Endometrial microvascular endothelial cells (primary cell): ENCODE data around the gene TRIO. TPM values are rescaled to one million over a fixed set of nuclear protein-coding genes. Genes with fewer than 3 reads are reported as not detected.

Source experiments
- in situ Hi-C: cut with HindIII; loops from 2 replicates; pipeline ENCODE4 v1.10.0; 2017; ENCODE audit warnings: low sequenced_read_pairs, low pct_unique_long_range_greater_than_20kb; ENCODE audit errors: inconsistent ontology term
- total RNA-seq: library from RNA; depleted of rRNA; stranded (reverse); fragments of >200 nt; gene quantifications from one replicate; pipeline ENCODE4 v1.2.3, GENCODE V29; 2015; ENCODE audit errors: inconsistent ontology term

The TRIO gene
- total RNA-seq, 1 donor from 2014 or later: 97.2 TPM

DNA sequence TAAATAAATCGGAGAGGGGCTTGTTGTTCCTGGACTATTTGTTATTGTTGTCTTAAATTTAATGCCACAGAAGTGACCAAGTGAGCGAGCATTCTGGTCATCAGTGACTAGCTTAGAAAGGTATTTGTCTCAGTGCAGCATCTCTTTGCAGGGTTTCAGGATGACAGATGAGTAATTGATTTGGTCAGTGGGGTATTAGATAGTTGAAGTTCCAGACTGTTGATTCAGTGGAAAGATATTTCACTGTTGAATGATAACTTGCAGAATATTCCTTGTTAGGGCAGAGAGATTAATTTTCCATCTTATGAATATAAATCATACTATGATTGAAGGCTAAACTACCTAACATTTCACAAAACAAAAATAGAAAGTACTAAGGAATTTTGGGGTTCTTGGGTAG lies 122.4 kb downstream of the TRIO start:
- in situ Hi-C loops: loop anchor here (25.0 kb wide), 1 partner anchor 153 kb away; no protein-coding TSS in a partner anchor

DNA sequence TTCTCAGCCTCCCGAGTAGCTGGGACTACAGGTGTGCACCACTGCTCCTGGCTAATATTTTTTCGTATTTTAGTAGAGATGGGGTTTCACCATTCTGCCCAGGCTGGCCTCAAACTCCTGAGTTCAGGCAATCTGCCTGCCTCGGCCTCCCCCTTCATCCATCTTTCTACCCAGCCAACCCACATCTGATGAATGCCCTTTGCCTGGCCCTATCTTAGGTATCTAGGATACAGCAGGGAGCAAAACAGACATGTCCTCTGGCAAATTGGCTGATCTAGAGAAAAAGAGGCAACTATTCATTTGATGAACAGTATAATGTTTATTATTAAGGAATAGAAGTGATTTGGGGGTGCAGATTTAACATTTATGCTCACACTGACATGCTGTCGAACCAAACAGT lies 123.0 kb downstream of the TRIO start:
- in situ Hi-C loops: loop anchor here (25.0 kb wide), 1 partner anchor 154 kb away; no protein-coding TSS in a partner anchor

DNA sequence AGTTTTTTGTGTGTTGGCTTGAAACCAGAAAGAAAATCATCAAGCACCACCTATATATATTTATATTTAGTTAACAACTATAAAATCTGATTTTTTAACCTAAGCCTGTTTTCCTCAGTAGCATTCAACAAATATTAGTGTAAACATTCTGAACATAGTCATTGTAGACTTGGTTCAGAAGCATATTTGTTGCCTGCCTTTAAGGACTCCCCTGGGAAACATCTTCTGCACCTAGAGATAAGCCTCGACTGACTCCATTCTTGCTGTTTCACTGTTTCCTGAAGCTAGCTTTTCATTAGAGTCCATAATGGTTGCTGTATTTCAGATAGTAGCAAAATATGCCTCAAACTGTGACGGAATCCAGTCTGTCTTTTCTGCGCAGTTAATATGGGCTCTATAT lies 123.5 kb downstream of the TRIO start:
- in situ Hi-C loops: loop anchor here (25.0 kb wide), 1 partner anchor 154 kb away; no protein-coding TSS in a partner anchor

DNA sequence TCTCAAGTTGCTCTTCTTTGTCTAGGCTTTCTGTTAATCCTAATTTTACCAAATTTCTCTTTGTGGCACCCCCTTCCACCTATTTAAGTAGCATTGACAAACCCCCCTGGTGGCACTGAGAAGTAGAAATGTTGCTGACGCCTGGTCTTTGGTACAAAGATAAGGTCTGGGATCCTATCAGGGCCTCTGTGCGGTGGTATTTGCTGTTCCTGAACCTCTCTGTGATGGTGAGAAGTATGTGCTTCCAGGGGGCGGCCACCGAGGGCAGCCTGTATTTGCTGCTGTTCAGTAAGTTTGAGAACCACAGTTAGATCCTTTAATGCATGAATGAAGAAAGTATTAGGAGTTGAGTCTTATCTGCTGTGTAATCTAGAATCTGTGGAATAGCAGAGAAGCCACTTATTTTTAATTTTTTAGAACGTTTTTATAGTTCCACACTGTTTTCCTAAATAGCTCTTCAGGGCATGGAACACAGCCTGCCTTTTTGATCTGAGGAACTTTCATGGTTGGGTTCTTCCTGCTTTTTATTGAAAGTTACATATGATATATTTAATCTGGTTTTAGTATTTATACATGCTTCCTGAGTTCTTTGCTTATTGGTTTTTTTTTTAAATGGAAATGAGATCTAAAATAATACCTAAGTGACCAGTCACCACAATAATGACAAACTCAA lies 124.2 kb downstream of the TRIO start:
- in situ Hi-C loops: loop anchor here (25.0 kb wide), 1 partner anchor 155 kb away; no protein-coding TSS in a partner anchor

DNA sequence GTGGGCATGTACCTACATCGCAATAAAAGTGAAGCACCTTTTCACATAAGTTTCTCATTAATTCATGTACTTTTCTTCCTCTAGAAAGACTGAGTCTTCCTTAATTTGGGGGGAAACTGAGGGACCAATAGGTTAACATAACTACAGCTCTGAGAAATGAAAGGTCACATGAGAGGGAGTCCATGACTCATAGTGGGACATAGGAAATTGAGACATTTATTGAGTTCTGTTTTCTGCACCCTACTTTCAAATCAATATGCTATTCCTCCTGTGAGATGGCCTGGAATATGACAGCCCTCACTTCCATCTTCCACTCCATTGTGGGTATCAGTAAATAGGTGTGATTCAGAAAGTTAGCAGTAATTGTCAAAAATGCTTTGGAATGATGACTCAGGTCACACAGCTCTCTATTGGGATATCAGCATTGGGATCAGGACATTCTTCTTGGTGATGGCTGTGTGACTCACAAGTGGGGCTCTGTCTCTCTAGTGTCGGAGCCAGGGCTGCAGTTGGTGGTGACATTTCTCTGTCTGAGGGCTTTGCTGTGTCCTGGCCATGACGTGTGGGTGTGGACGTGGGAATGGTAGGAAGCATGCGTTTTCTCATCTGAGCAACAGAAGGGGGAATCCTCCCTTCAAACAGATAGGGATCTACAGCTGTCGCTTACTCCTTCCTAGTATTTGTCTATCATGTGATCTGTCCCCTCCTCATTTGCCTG lies 125.0 kb downstream of the TRIO start:
- in situ Hi-C loops: loop anchor here (25.0 kb wide), 1 partner anchor 156 kb away; no protein-coding TSS in a partner anchor

DNA sequence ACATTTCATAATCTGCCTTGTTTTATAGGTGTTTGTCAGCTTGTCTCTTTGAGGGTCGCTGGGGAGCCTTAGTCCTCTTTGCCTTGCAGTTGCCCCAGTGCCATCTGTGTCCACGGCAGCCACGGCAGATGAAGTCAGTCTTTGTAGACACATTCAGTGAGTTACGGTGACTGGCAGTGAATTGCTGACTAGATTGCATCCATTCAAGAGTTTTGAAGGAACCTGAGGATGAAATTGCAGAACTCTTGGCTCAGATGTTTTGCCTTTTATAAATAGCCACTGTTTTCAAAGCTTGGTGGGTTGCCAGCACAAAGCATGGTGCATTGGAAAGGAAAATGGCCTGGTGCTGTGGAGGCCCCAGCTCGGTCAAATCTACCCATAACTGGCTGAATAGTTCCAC lies 125.6 kb downstream of the TRIO start:
- in situ Hi-C loops: loop anchor here (25.0 kb wide), 1 partner anchor 156 kb away; no protein-coding TSS in a partner anchor

DNA sequence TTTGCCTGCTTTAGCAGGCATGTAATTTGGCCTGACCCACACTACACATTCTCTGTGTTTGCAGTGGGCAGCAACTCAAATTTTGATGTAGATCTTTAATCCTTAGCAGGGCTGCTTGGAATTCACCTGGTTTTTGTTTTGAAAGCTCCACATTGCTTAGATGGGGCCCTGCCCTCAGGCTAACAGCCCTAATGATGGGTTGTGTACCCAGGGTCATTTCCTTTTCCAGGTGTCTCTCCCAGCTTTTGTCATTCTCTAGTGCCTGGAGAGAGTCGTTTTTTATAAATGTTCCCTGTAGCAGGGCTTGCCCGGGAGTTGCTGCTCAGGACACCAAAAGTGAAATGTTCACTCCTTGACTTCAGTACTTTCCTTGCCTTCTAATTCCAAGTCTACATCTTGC lies 126.3 kb downstream of the TRIO start:
- in situ Hi-C loops: loop anchor here (25.0 kb wide), 1 partner anchor 157 kb away; no protein-coding TSS in a partner anchor

DNA sequence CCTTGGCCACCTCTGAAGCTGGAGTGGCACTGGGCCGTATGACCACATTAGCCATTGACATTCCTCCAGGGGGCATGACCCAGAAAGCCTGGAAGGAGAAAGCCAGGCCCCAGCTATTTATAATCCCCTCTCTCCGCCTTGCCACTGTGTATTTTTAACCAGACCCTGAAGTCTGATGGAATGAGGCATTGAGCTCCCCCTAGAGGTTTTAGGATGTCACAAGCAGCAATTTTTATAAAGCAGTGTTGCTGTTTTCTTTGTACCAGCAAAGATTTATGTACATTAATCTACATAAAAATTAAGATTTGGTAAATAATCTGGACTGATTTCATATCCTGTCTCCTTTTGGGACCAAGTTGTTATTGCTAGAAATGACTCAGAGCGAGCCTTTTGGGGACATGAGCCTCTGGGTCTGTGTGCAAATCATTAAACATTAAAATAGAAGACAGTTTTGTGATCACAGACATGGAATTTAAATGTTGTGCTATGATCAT lies 127.1 kb downstream of the TRIO start:
- in situ Hi-C loops: loop anchor here (25.0 kb wide), 1 partner anchor 158 kb away; no protein-coding TSS in a partner anchor

DNA sequence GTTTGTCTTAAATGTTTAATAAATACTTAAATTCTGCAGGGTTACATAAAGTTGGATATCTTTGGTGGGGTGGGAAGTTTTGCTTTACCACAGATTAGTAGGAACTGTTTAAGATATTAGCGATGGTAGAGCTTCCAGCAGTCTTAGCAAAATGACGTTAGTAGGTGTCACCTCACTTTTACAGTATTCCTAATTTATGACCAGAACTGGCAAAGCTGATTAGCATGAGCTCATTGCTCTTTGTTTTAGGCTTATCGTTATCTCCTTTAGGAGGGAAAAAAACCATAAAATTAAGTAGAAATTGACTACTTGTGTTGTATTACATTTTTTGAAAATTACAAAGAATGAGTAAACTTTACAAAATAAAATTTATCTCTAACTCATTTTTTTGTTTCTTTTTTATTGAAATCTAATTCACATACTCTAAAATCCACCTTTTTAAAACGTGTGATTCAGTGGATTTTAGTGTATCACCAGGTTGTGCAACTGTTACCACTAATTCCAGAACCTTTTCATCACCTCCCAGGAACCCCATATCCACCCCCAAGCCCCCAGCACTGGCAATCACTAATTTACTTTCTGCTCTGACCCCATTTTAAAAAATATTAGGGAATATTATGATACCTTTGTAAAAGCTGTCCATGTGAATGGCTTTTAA lies 129.5 kb downstream of the TRIO start:
- in situ Hi-C loops: loop anchor here (25.0 kb wide), 1 partner anchor 160 kb away; no protein-coding TSS in a partner anchor

DNA sequence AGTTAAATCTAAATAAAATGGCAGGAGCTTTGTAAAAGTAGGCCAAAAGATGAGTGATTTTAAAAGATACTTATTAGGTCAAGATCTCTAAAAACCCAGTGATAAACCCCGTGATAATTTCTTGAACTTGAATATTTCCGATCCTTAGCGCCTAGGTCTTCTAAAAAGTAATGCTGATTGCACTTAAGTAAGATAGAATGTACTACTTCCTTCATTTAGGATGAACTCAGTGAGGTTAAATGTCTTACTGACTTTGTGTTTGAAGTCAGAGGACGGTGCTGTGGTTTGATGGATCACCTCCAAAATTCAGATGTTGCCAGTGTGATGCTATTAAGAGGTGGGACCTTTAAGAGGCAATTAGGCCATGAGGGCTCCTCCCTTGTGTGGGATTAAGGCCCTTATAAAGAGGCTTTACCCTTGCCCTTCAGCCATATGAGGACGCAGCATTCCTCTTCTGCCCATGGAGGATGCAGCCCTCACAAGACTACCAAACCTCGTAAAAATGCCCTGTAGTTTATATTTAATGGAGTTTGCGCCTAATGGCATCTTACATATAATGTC lies 130.1 kb downstream of the TRIO start:
- in situ Hi-C loops: loop anchor here (25.0 kb wide), 1 partner anchor 161 kb away; no protein-coding TSS in a partner anchor

DNA sequence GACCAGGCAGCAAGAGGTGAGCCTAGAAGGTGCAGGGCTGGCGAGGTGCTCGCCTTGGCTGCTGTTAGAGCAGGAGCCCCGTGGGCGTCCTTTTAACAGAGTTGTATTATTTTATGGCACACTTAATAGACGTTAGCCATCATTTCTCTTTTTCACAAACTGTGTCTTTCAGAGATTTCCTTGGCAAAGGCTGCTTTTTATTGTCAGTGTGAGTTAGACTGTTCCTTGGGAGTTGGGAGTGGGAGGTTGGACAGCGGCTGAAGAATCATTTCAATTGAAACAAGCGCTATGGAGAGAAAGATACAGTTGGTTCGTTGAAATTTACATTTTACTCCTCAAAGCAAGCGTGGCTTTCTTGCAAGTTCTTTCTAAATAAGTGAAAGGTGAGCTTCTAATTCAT lies 133.2 kb downstream of the TRIO start:
- in situ Hi-C loops: loop anchor here (25.0 kb wide), 1 partner anchor 289 kb away; no protein-coding TSS in a partner anchor

DNA sequence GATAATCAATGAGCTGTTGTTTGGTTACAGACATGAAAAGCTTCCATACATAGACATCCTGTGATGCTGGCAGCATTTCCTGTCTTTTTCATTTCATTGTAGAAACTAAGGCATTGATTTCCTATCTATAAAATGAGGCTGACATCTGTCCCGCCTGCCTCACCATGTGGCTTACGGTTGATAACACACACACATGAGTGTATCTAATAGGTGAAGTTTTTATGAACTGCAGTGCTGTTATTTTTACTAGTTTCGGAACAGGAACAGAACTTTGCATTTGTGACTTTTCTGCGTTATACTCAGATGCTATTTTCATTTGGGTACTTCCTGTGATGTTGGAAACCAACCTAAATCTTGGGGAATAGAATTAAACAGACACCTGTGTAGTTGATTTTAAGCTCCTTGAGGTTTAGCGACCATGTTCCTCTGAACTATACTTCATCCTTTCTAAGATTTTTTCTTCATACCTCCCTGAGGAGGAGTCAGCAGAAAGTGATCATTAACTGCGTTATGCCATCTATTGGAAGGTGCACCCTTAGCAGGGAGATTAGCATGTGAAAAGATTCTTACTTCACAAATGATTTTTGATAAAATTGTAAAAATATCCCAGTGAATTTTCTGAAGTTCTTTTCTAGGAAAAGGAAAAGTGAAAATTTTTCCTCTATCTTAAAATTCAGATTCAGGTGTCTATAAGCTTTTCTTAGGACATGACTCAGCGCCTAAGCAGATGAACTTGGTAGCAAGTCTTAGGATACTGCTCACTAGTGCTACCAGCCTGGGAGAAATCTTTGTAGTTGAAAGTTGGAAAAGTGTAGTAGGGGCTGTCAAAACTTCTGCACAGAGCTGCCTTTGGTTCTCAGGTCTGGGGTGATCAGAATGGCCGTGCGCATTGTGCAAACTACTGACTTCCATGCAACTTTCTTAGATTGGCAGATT lies 134.5 kb downstream of the TRIO start:
- in situ Hi-C loops: loop anchor here (25.0 kb wide), 1 partner anchor 290 kb away; no protein-coding TSS in a partner anchor

DNA sequence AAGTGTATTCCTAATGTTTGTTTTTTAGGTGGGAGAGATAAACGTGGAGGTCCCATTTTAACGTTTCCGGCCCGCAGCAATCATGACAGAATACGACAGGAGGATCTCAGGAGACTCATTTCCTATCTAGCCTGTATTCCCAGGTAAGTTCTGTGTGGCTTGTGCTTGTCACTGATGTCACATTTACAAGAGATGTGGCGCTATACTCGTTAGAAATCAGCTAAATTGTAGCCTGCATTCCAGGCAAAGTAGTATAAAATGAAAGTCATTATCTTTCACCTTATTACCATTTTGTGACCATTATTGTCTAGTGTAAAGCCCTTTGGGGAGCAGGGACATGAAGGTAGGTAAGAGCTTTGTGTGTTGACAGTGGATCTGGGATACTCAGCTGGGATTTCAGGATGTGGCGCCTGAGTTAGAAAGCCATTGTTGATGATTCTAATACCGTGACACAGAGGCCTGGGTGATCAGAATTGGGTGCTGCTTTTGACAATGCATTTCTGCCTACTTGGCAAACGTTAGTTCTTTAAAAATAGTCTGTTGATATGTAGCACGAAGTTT lies 137.2 kb downstream of the TRIO start:
- in situ Hi-C loops: loop anchor here (25.0 kb wide), 1 partner anchor 293 kb away; no protein-coding TSS in a partner anchor

DNA sequence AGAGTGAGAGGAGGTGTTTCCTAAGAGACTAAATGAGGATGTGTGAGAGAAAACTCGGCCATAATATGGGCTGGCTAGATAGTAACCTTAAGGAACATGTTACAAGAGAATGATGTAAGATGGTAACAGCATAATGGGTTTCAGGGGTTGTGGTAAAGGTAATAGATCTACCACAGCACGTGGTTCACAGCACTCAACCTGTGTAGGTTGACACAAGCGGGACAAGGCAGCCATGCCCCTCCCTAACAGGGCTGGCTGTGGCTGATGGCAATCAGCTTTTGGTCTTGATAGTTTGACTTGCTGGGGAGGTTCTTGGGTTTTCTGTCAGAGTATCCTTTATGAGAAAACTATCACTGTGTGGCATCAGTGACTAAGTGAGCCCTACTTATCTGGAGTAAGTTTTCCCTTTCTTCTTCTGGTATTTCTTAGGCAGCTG lies 138.6 kb downstream of the TRIO start:
- in situ Hi-C loops: loop anchor here (25.0 kb wide), 1 partner anchor 294 kb away; no protein-coding TSS in a partner anchor

DNA sequence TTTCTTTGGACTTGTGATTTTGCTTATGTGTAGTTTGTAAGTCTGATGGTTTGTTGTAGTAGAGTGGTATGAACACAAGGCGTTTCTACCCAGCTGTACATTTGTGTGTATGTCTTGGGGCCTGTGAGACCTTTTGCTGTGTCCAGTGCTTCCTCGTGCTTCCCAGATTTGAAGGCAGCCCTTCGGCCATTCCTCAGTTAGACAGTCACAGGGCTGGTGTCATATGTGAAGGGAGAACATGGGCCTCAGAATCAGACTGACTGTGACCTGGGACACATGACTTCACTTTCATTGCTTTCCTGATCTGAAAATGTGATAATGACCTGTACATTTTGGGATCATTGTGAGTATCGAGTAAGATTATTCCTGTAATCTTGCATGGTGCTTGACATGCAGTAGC lies 140.0 kb downstream of the TRIO start:
- in situ Hi-C loops: loop anchor here (25.0 kb wide), 1 partner anchor 296 kb away; no protein-coding TSS in a partner anchor

DNA sequence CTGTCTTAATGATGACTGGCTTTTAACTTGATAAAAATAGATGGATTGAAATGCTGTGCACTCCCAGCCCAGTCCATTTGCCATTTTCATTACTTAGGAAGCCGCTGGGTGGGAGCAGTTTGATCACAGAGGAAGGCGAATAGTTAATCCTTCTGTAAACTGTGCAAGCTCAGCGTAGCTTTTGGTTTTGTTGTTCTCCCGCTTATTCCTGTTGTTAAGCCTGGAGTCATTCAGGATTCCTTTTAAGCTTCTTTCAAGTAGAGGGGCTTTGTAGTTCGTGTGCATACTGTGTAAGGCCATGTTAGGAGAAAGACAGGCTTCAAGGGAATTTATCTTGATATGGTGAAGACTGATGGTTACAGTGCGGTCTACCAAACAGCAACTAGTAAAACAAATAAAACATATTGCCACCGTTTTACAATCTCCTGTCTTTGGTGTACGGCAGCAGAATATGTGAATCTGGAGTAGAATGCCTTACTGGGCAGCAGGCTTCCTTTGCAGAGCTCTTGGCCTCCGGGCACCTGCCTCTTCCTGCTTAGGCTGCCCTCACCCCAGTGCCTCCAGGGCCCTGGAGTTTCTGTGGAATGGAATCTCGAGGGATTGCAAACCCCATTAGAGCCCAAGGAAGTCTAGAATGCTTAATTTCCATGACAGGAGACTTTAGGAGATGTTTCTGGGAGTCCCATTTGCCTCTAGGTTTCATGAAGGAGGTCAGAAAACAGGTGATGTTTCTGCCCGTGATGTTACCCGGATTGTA lies 141.4 kb downstream of the TRIO start:
- in situ Hi-C loops: loop anchor here (25.0 kb wide), 1 partner anchor 297 kb away; no protein-coding TSS in a partner anchor
